GOT3 (cell line): ENCODE measurements around the gene NEURL1B.

Experiments used
- DNase-seq: peaks from one replicate; lab custom pipeline; 2025; ENCODE audit warnings: mixed read lengths; lab: John Stamatoyannopoulos, UW

NEURL1B gene

GRCh38 chr5:172608773-172609172 is 32.3 kb upstream of the NEURL1B start:
- no peak for DNase-seq

GRCh38 chr5:172610643-172611042 is 30.4 kb upstream of the NEURL1B start:
- no peak for DNase-seq

- no peak for DNase-seq
Measured at GRCh38 chr5:172611913-172612312, 29.1 kb upstream of the NEURL1B start.

GRCh38 chr5:172612771-172613170 is 28.3 kb upstream of the NEURL1B start:
- no peak for DNase-seq

GRCh38 chr5:172616136-172616535 is 24.9 kb upstream of the NEURL1B start:
- no peak for DNase-seq

- no peak for DNase-seq
Measured at GRCh38 chr5:172616730-172617129, 24.3 kb upstream of the NEURL1B start.

GRCh38 chr5:172617817-172618216 is 23.2 kb upstream of the NEURL1B start:
- no peak for DNase-seq

GRCh38 chr5:172618574-172619365 is 22.3 kb upstream of the NEURL1B start:
- DNase-seq: no peak

GRCh38 chr5:172620506-172620905 is 20.6 kb upstream of the NEURL1B start:
- no peak for DNase-seq

GRCh38 chr5:172622091-172623046 is 18.7 kb upstream of the NEURL1B start:
- DNase-seq: no peak

- DNase-seq: no peak
Measured at GRCh38 chr5:172623313-172623980, 17.6 kb upstream of the NEURL1B start.

- no peak for DNase-seq
Measured at GRCh38 chr5:172624083-172624995, 16.7 kb upstream of the NEURL1B start.

GRCh38 chr5:172624996-172625964 is 15.8 kb upstream of the NEURL1B start:
- DNase-seq: no peak

GRCh38 chr5:172626031-172626581 is 15.0 kb upstream of the NEURL1B start:
- DNase-seq: no peak

GRCh38 chr5:172630082-172630481 is 11.0 kb upstream of the NEURL1B start:
- no peak for DNase-seq

GRCh38 chr5:172630482-172630881 is 10.6 kb upstream of the NEURL1B start:
- DNase-seq: no peak

- no peak for DNase-seq
Measured at GRCh38 chr5:172630986-172631385, 10.1 kb upstream of the NEURL1B start.

GRCh38 chr5:172632346-172633092 is 8.5 kb upstream of the NEURL1B start:
- DNase-seq: no peak

GRCh38 chr5:172633403-172633970 is 7.6 kb upstream of the NEURL1B start:
- DNase-seq: no peak
